Measurements from ENCODE around the gene IRF6. TPM values are rescaled to one million over a fixed set of nuclear protein-coding genes. Genes with fewer than 3 reads are reported as not detected.
A peak's percentile ranks its signal among the peaks of the same experiment; 100 is the strongest.

The IRF6 gene
- polyA plus RNA-seq, 4 donors: 26.8 to 74.4 (median 32.2) TPM

- Histone ChIP-seq H3K4me3 (ENCODE audit: low read depth in 1 of 3, low read length in 3 of 3) (no peak overlapping the region), H3K9me3 (ENCODE audit: control insufficient read depth in 2 of 2, insufficient read depth in 1 of 2, low read depth in 1 of 2, low read length in 1 of 2) (no peaks in the 10 kb centered on the region), H3K36me3 (ENCODE audit: control insufficient read depth in 3 of 3, insufficient read depth in 2 of 3, low read depth in 1 of 3, low read length in 3 of 3) (peaks cover 0 to 8% (median 2%) of the 10 kb centered on the region in 3 donors), H3K27me3 (ENCODE audit: control insufficient read depth in 3 of 3, insufficient read depth in 3 of 3, low read length in 3 of 3) (peaks cover 0 to 2% (median 0%) of the 10 kb centered on the region in 3 donors), H3K27ac (ENCODE audit: low read depth in 1 of 3, low read length in 2 of 3) (no peak overlapping the region), H3K4me1 (ENCODE audit: control insufficient read depth in 3 of 3, insufficient read depth in 2 of 3, low read depth in 1 of 3, low read length in 2 of 3) (no peaks in the 10 kb centered on the region)
- DNase-seq (no peak), FAIRE-seq (no peak)
- 44 to 72% (median 58%) methylated on average over 3 of the region's 3 CpGs for WGBS, 3 donors
Observed at GRCh38 chr1:209758400-209758799, 47.5 kb downstream of the IRF6 start.

- Histone ChIP-seq H3K27ac (ENCODE audit: low read depth in 1 of 3, low read length in 2 of 3) (peak overlapping the region; percentile 2 to 88 (median 51)), H3K4me3 (ENCODE audit: low read depth in 1 of 3, low read length in 3 of 3) (peak overlapping the region; percentile 14 to 41 (median 27)), H3K36me3 (ENCODE audit: control insufficient read depth in 3 of 3, insufficient read depth in 2 of 3, low read depth in 1 of 3, low read length in 3 of 3) (peaks cover 0 to 5% (median 2%) of the 10 kb centered on the region in 3 donors), H3K9me3 (ENCODE audit: control insufficient read depth in 2 of 2, insufficient read depth in 1 of 2, low read depth in 1 of 2, low read length in 1 of 2) (no peaks in the 10 kb centered on the region), H3K4me1 (ENCODE audit: control insufficient read depth in 3 of 3, insufficient read depth in 2 of 3, low read depth in 1 of 3, low read length in 2 of 3) (peaks cover 0 to under 1% (median 0%) of the 10 kb centered on the region in 3 donors), H3K27me3 (ENCODE audit: control insufficient read depth in 3 of 3, insufficient read depth in 3 of 3, low read length in 3 of 3) (peaks cover 0 to 2% (median 0%) of the 10 kb centered on the region in 3 donors)
- WGBS, 3 donors: 58 to 85% (median 74%) methylated on average over 5 of the region's 5 CpGs
- DNase-seq: peak in 1 of 2 donors; percentile 12
- no peak for FAIRE-seq
Observed at GRCh38 chr1:209756615-209757445, 49.1 kb downstream of the IRF6 start.

GRCh38 chr1:209755926-209756614, 49.9 kb downstream of the IRF6 start, which contains the start of gene TRAF3IP3:
Gene TRAF3IP3, plus strand, starts transcription at chr1:209756053. Its CDS starts 3,987 bp downstream, at chr1:209760040.
- peaks cover 0 to 5% (median 2%) of the 10 kb centered on the region in 3 donors for H3K36me3 ChIP-seq (ENCODE audit: control insufficient read depth in 3 of 3, insufficient read depth in 2 of 3, low read depth in 1 of 3, low read length in 3 of 3)
- H3K27ac ChIP-seq (ENCODE audit: low read depth in 1 of 3, low read length in 2 of 3): peak within 1 kb of the TSS; percentile 42 to 88 (median 51)
- peaks cover 0 to 4% (median 0%) of the 10 kb centered on the region in 3 donors for H3K4me1 ChIP-seq (ENCODE audit: control insufficient read depth in 3 of 3, insufficient read depth in 2 of 3, low read depth in 1 of 3, low read length in 2 of 3)
- DNase-seq (peak; percentile 58 to 64), FAIRE-seq (no peak)
- H3K9me3 ChIP-seq (ENCODE audit: control insufficient read depth in 2 of 2, insufficient read depth in 1 of 2, low read depth in 1 of 2, low read length in 1 of 2): no peaks in the 10 kb centered on the region
- 49 to 67% (median 61%) methylated on average over 10 of the region's 10 CpGs for WGBS, 3 donors
- H3K27me3 ChIP-seq (ENCODE audit: control insufficient read depth in 3 of 3, insufficient read depth in 3 of 3, low read length in 3 of 3): peaks cover 0 to 2% (median 0%) of the 10 kb centered on the region in 3 donors
- H3K4me3 ChIP-seq (ENCODE audit: low read depth in 1 of 3, low read length in 3 of 3): peak within 1 kb of the TSS; percentile 14 to 41 (median 26)

- Histone ChIP-seq H3K4me3 (ENCODE audit: low read depth in 1 of 3, low read length in 3 of 3) (no peak overlapping the region), H3K4me1 (ENCODE audit: control insufficient read depth in 3 of 3, insufficient read depth in 2 of 3, low read depth in 1 of 3, low read length in 2 of 3) (peaks cover 0 to 4% (median 0%) of the 10 kb centered on the region in 3 donors), H3K9me3 (ENCODE audit: control insufficient read depth in 2 of 2, insufficient read depth in 1 of 2, low read depth in 1 of 2, low read length in 1 of 2) (no peaks in the 10 kb centered on the region), H3K36me3 (ENCODE audit: control insufficient read depth in 3 of 3, insufficient read depth in 2 of 3, low read depth in 1 of 3, low read length in 3 of 3) (peaks cover 0 to 5% (median 0%) of the 10 kb centered on the region in 3 donors), H3K27ac (ENCODE audit: low read depth in 1 of 3, low read length in 2 of 3) (peak overlapping the region in 2 of 3 donors; percentile 51 to 88), H3K27me3 (ENCODE audit: control insufficient read depth in 3 of 3, insufficient read depth in 3 of 3, low read length in 3 of 3) (peaks cover 0 to 2% (median 0%) of the 10 kb centered on the region in 3 donors)
- FAIRE-seq (no peak), DNase-seq (no peak)
- WGBS, 3 donors: 67 to 79% (median 69%) methylated on average over 1 of the region's 1 CpG
Observed at GRCh38 chr1:209755256-209755655, 50.7 kb downstream of the IRF6 start.

- no peaks in the 10 kb centered on the region for H3K36me3 ChIP-seq (ENCODE audit: control insufficient read depth in 3 of 3, insufficient read depth in 2 of 3, low read depth in 1 of 3, low read length in 3 of 3)
- no peak for FAIRE-seq
- H3K9me3 ChIP-seq (ENCODE audit: control insufficient read depth in 2 of 2, insufficient read depth in 1 of 2, low read depth in 1 of 2, low read length in 1 of 2): no peaks in the 10 kb centered on the region
- peaks cover 0 to 2% (median 0%) of the 10 kb centered on the region in 3 donors for H3K27me3 ChIP-seq (ENCODE audit: control insufficient read depth in 3 of 3, insufficient read depth in 3 of 3, low read length in 3 of 3)
- H3K4me1 ChIP-seq (ENCODE audit: control insufficient read depth in 3 of 3, insufficient read depth in 2 of 3, low read depth in 1 of 3, low read length in 2 of 3): peaks cover 0 to 15% (median 1%) of the 10 kb centered on the region in 3 donors
- 91 to 96% (median 91%) methylated on average over 3 of the region's 3 CpGs for whole genome bisulfite sequencing, 3 donors
- H3K4me3 ChIP-seq (ENCODE audit: low read depth in 1 of 3, low read length in 3 of 3): no peak overlapping the region
- H3K27ac ChIP-seq (ENCODE audit: low read depth in 1 of 3, low read length in 2 of 3): no peak overlapping the region
- no peak for DNase-seq
Observed at GRCh38 chr1:209752890-209753289, 53.1 kb downstream of the IRF6 start.

GRCh38 chr1:209751627-209752231, 54.2 kb downstream of the IRF6 start:
- 36 to 39% (median 36%) methylated on average over 5 of the region's 5 CpGs for WGBS, 3 donors
- H3K4me3 ChIP-seq (ENCODE audit: low read depth in 1 of 3, low read length in 3 of 3): no peak overlapping the region

GRCh38 chr1:209749670-209750323, 56.1 kb downstream of the IRF6 start:
- no peak overlapping the region for H3K4me3 ChIP-seq (ENCODE audit: low read depth in 1 of 3, low read length in 3 of 3)
- H3K27ac ChIP-seq (ENCODE audit: low read depth in 1 of 3, low read length in 2 of 3): no peak overlapping the region
- no peaks in the 10 kb centered on the region for H3K36me3 ChIP-seq (ENCODE audit: control insufficient read depth in 3 of 3, insufficient read depth in 2 of 3, low read depth in 1 of 3, low read length in 3 of 3)
- no peaks in the 10 kb centered on the region for H3K9me3 ChIP-seq (ENCODE audit: control insufficient read depth in 2 of 2, insufficient read depth in 1 of 2, low read depth in 1 of 2, low read length in 1 of 2)
- peaks cover 0 to 22% (median 1%) of the 10 kb centered on the region in 3 donors for H3K4me1 ChIP-seq (ENCODE audit: control insufficient read depth in 3 of 3, insufficient read depth in 2 of 3, low read depth in 1 of 3, low read length in 2 of 3)
- FAIRE-seq (no peak), DNase-seq (peak in 1 of 2 donors; percentile 39)
- WGBS, 3 donors: 36 to 57% (median 42%) methylated on average over 6 of the region's 6 CpGs
- H3K27me3 ChIP-seq (ENCODE audit: control insufficient read depth in 3 of 3, insufficient read depth in 3 of 3, low read length in 3 of 3): no peaks in the 10 kb centered on the region

More at GRCh38 chr1:209751627-209752231, 54.2 kb downstream of the IRF6 start:
- FAIRE-seq (no peak), DNase-seq (peak in 1 of 2 donors; percentile 40)
- H3K9me3 ChIP-seq (ENCODE audit: control insufficient read depth in 2 of 2, insufficient read depth in 1 of 2, low read depth in 1 of 2, low read length in 1 of 2): no peaks in the 10 kb centered on the region
- peaks cover 0 to 2% (median 0%) of the 10 kb centered on the region in 3 donors for H3K27me3 ChIP-seq (ENCODE audit: control insufficient read depth in 3 of 3, insufficient read depth in 3 of 3, low read length in 3 of 3)
- peaks cover 0 to 22% (median 1%) of the 10 kb centered on the region in 3 donors for H3K4me1 ChIP-seq (ENCODE audit: control insufficient read depth in 3 of 3, insufficient read depth in 2 of 3, low read depth in 1 of 3, low read length in 2 of 3)
- peak overlapping the region; percentile 34 to 69 (median 47) for H3K27ac ChIP-seq (ENCODE audit: low read depth in 1 of 3, low read length in 2 of 3)
- no peaks in the 10 kb centered on the region for H3K36me3 ChIP-seq (ENCODE audit: control insufficient read depth in 3 of 3, insufficient read depth in 2 of 3, low read depth in 1 of 3, low read length in 3 of 3)
